PC-3 (cell line): Measurements from ENCODE around the gene ST6GALNAC6. TPM values are rescaled to one million over a fixed set of nuclear protein-coding genes. Genes with fewer than 3 reads are reported as not detected.
A peak's percentile ranks its signal among the peaks of the same experiment; 100 is the strongest.

Experiments
- ATAC-seq: fragments of 200-7000 bp; cut with Tn5 transposase; 2 replicates; pipeline ENCODE4 v1.9.1; 2020; ENCODE audit warnings: mild to moderate bottlenecking, moderate library complexity
- BruUV-seq: library from RNA; stranded (reverse); fragments of 400-500 nt; replicated peaks from 2 replicates; lab custom pipeline; 2021; lab: Mats Ljungman, UMichigan
- CTCF ChIA-PET: fragments of 300-600 bp; sonication (Branson Sonifier 250); formaldehyde crosslinking; loops from one replicate; lab custom pipeline; 2022; ENCODE audit warnings: antibody characterized with exemption; lab: Charles Lee
- POLR2A ChIA-PET: fragments of 300-600 bp; sonication (Branson Sonifier 250); formaldehyde crosslinking; loops from one replicate; lab custom pipeline; 2022; ENCODE audit warnings: antibody characterized with exemption; ENCODE audit not compliant: unreplicated experiment; lab: Charles Lee
- DNase-seq: peaks from one replicate; pipeline ENCODE4 v3.0.0-alpha.2; 2015
- H2AFZ ChIP-seq: fragments of 300-600 bp; sonication (generic); 2 replicates; pipeline ENCODE4 v1.6.0; 2016; ENCODE audit warnings: antibody characterized with exemption, low read length
- H3F3A ChIP-seq: fragments of 300-600 bp; sonication (generic); one replicate; pipeline ENCODE4 v1.6.0; 2017; ENCODE audit warnings: antibody characterized with exemption, low read length, control low read depth, mild to moderate bottlenecking; ENCODE audit not compliant: unreplicated experiment
- H3K27ac ChIP-seq: fragments of 300-600 bp; sonication (generic); 2 replicates; pipeline ENCODE4 v1.5.1; 2016; ENCODE audit warnings: mild to moderate bottlenecking, low read length
- H3K27me3 ChIP-seq: fragments of 300-600 bp; sonication (generic); 2 replicates; pipeline ENCODE4 v1.6.1; 2016; ENCODE audit warnings: low read length, mixed read lengths
- H3K36me3 ChIP-seq: fragments of 300-600 bp; sonication (generic); 2 replicates; pipeline ENCODE4 v1.6.1; 2016; ENCODE audit warnings: low read depth, mixed run types, low read length, mixed read lengths
- H3K4me1 ChIP-seq: fragments of 300-600 bp; sonication (generic); 2 replicates; pipeline ENCODE4 v1.5.1; 2016; ENCODE audit warnings: low read length; ENCODE audit not compliant: insufficient read depth
- H3K4me2 ChIP-seq: fragments of 300-600 bp; sonication (generic); 2 replicates; pipeline ENCODE4 v1.6.0; 2016; ENCODE audit warnings: low read length
- H3K4me3 ChIP-seq: fragments of 300-600 bp; sonication (generic); 2 replicates; pipeline ENCODE4 v1.5.1; 2016; ENCODE audit warnings: mild to moderate bottlenecking, low read length, mixed read lengths
- H3K79me2 ChIP-seq: fragments of 300-600 bp; sonication (generic); 2 replicates; pipeline ENCODE4 v1.6.1; 2017; ENCODE audit warnings: low read length, mixed read lengths
- H3K9ac ChIP-seq: fragments of 300-600 bp; sonication (generic); 2 replicates; pipeline ENCODE4 v1.6.0; 2016; ENCODE audit warnings: mild to moderate bottlenecking, low read length
- H3K9me2 ChIP-seq: fragments of 300-600 bp; sonication (generic); replicated peaks from 2 replicates; pipeline ENCODE4 v1.6.1; 2016; ENCODE audit warnings: mixed run types, low read length, mixed read lengths
- H3K9me3 ChIP-seq: fragments of 300-600 bp; sonication (generic); 2 replicates; pipeline ENCODE4 v1.6.1; 2016; ENCODE audit warnings: low read length, mixed read lengths
- H4K20me1 ChIP-seq: fragments of 300-600 bp; sonication (generic); 2 replicates; pipeline ENCODE4 v1.6.1; 2016; ENCODE audit warnings: low read length, mixed read lengths
- CTCF ChIP-seq: fragments of 300-600 bp; sonication (generic); conservative IDR thresholded peaks from 2 replicates; pipeline ENCODE4 v1.5.1; 2017; ENCODE audit warnings: antibody characterized with exemption, low read depth, mild to moderate bottlenecking, low read length
- EZH2 ChIP-seq: fragments of 300-600 bp; sonication (generic); IDR thresholded peaks from one replicate; pipeline ENCODE4 v1.6.1; 2017; ENCODE audit warnings: antibody characterized with exemption, mild to moderate bottlenecking, low read length; ENCODE audit not compliant: unreplicated experiment
- EZH2phosphoT487 ChIP-seq: fragments of 300-600 bp; sonication (generic); IDR thresholded peaks from 2 replicates; pipeline ENCODE4 v1.6.1; 2018; ENCODE audit warnings: mild to moderate bottlenecking, antibody characterized with exemption, low read length, borderline replicate concordance
- intact Hi-C: fragments of 100-400 bp; cut with micrococcal nuclease; formaldehyde crosslinking; loops from 2 replicates; pipeline ENCODE4 v1.9.0; 2023
- total RNA-seq: library from RNA; depleted of rRNA; stranded (reverse); fragments of >200 nt; gene quantifications from 2 replicates; pipeline ENCODE4 v1.2.3, GENCODE V29; 2014

The ST6GALNAC6 gene
- total RNA-seq, 1 experiment from 2014 or later, result 14.5 TPM

- TF ChIP-seq EZH2 (no peak), CTCF (no peak), EZH2phosphoT487 (no peak)
- ChIA-PET POLR2A (interaction anchor here (0.5 kb wide), 2 partner anchors 11 to 63 kb away, joined by 3 to 11 read pairs; no protein-coding TSS in a partner anchor), CTCF (interaction anchor here (0.6 kb wide), 1 partner anchor 1868 kb away, joined by 5 read pairs; no protein-coding TSS in a partner anchor)
- H3K9me3 ChIP-seq, result no peaks in the 10 kb centered on the region
- H4K20me1 ChIP-seq, result no peaks in the 10 kb centered on the region
- DNase-seq (peak; percentile 82), ATAC-seq (peak; percentile 70)
- intact Hi-C loops, result loop anchor here (5.0 to 10.0 kb wide), 2 partner anchors 40 to 342 kb away; partner anchors contain the start of gene AK1
- H3K79me2 ChIP-seq, result peaks cover 19% of the 10 kb centered on the region
- no peaks in the 10 kb centered on the region for H3K27me3 ChIP-seq
- H3K4me1 ChIP-seq, result peaks cover 39% of the 10 kb centered on the region
- H3K27ac ChIP-seq, result no peak within 1 kb of the TSS
- BruUV-seq, result TSS peak; percentile 79
- H3F3A ChIP-seq, result no peaks in the 10 kb centered on the region
- no peaks in the 10 kb centered on the region for H3K36me3 ChIP-seq
- peak within 1 kb of the TSS; percentile 85 for H2AFZ ChIP-seq
- peak within 1 kb of the TSS; percentile 95 for H3K4me2 ChIP-seq
- peak within 1 kb of the TSS; percentile 80 for H3K4me3 ChIP-seq
- H3K9me2 ChIP-seq, result no peaks in the 10 kb centered on the region
- H3K9ac ChIP-seq, result peak within 1 kb of the TSS; percentile 74
Measured at GRCh38 chr9:127916720-127917581, 17.5 kb upstream of the ST6GALNAC6 start, which contains the start of gene ST6GALNAC4. TSS of gene ST6GALNAC4 (minus strand) at chr9:127917041. CDS start at chr9:127916419, 622 bp downstream.

GRCh38 chr9:127915801-127916719, 16.7 kb upstream of the ST6GALNAC6 start:
- H2AFZ ChIP-seq, result peak overlapping the region; percentile 85
- no peaks in the 10 kb centered on the region for H3K9me3 ChIP-seq
- H3K4me1 ChIP-seq, result peaks cover 36% of the 10 kb centered on the region
- ChIA-PET CTCF (interaction anchor here (0.6 kb wide), 1 partner anchor 1868 kb away, joined by 5 read pairs; no protein-coding TSS in a partner anchor), POLR2A (interaction anchor here (0.5 kb wide), 2 partner anchors 12 to 62 kb away, joined by 3 to 11 read pairs; no protein-coding TSS in a partner anchor)
- TSS peak; percentile 68 for BruUV-seq
- peak overlapping the region; percentile 95 for H3K4me2 ChIP-seq
- no peaks in the 10 kb centered on the region for H3K9me2 ChIP-seq
- TF ChIP-seq EZH2phosphoT487 (no peak), EZH2 (no peak), CTCF (no peak)
- H4K20me1 ChIP-seq, result no peaks in the 10 kb centered on the region
- no peak overlapping the region for H3K27ac ChIP-seq
- H3F3A ChIP-seq, result no peaks in the 10 kb centered on the region
- ATAC-seq, result no peak
- H3K79me2 ChIP-seq, result peaks cover 19% of the 10 kb centered on the region
- intact Hi-C loops, result loop anchor here (5.0 to 10.0 kb wide), 2 partner anchors 39 to 341 kb away; partner anchors contain the start of gene AK1
- no peak for DNase-seq
- no peaks in the 10 kb centered on the region for H3K27me3 ChIP-seq
- H3K4me3 ChIP-seq, result peak overlapping the region; percentile 80
- peak overlapping the region; percentile 74 for H3K9ac ChIP-seq
- no peaks in the 10 kb centered on the region for H3K36me3 ChIP-seq
